Prostate gland (tissue), 2 donors: ENCODE data around the gene SLC2A6.

Source experiments
- POLR2A ChIP-seq: fragments of 450-650 bp; IDR thresholded peaks from one replicate; pipeline ENCODE4 v1.6.1; 2016; ENCODE audit warnings: antibody characterized with exemption, mild to moderate bottlenecking
- POLR2AphosphoS5 ChIP-seq: sonication (generic); formaldehyde crosslinking; IDR thresholded peaks from one replicate; pipeline ENCODE4 v1.6.1; 2017; ENCODE audit warnings: antibody characterized with exemption
- TF ChIP-seq, protein P1 (sequence below), 4 experiments: fragments of 200-600 bp in 2 of 4; fragments of 450-650 bp in 2 of 4; sonication (generic) in 2 of 4; IDR thresholded peaks; 1 replicate in 3 of 4; 2 replicates in 1 of 4; pipeline ENCODE4 v1.5.1; 2016 to 2019; ENCODE audit warnings: antibody characterized with exemption in 4 of 4, mild to moderate bottlenecking in 2 of 4, moderate library complexity in 2 of 4

- TF ChIP-seq, protein P1, sequence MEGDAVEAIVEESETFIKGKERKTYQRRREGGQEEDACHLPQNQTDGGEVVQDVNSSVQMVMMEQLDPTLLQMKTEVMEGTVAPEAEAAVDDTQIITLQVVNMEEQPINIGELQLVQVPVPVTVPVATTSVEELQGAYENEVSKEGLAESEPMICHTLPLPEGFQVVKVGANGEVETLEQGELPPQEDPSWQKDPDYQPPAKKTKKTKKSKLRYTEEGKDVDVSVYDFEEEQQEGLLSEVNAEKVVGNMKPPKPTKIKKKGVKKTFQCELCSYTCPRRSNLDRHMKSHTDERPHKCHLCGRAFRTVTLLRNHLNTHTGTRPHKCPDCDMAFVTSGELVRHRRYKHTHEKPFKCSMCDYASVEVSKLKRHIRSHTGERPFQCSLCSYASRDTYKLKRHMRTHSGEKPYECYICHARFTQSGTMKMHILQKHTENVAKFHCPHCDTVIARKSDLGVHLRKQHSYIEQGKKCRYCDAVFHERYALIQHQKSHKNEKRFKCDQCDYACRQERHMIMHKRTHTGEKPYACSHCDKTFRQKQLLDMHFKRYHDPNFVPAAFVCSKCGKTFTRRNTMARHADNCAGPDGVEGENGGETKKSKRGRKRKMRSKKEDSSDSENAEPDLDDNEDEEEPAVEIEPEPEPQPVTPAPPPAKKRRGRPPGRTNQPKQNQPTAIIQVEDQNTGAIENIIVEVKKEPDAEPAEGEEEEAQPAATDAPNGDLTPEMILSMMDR (IDR thresholded peaks at IDR 0.05) = no peak
- TF ChIP-seq POLR2A = no peak
- TF ChIP-seq POLR2AphosphoS5 = no peak
Observed at GRCh38 chr9:133433351-133433843, 45.5 kb downstream of the SLC2A6 start.
